HG03432 (cell line): Measurements from ENCODE around the gene STRAP.

ENCODE experiments used
- ATAC-seq: cut with Tn5 transposase; IDR thresholded peaks from one replicate; pipeline ENCODE4 v1.9.1; 2021; ENCODE audit warnings: mild to moderate bottlenecking, moderate library complexity; ENCODE audit not compliant: unreplicated experiment

STRAP gene

GRCh38 chr12:15882118-15882971 lies at the start of gene STRAP:
STRAP (plus strand) TSS chr12:15882387; CDS start chr12:15882708, 321 bp downstream.
- peak; percentile 98 for ATAC-seq

- no peak for ATAC-seq
Measured at GRCh38 chr12:15834575-15834974, 47.6 kb upstream of the STRAP start.

GRCh38 chr12:15837141-15837790 lies 44.9 kb upstream of the STRAP start:
- no peak for ATAC-seq

- ATAC-seq, result no peak
Measured at GRCh38 chr12:15839041-15839440, 43.1 kb upstream of the STRAP start.

GRCh38 chr12:15839682-15840081 lies 42.5 kb upstream of the STRAP start:
- no peak for ATAC-seq

DNA sequence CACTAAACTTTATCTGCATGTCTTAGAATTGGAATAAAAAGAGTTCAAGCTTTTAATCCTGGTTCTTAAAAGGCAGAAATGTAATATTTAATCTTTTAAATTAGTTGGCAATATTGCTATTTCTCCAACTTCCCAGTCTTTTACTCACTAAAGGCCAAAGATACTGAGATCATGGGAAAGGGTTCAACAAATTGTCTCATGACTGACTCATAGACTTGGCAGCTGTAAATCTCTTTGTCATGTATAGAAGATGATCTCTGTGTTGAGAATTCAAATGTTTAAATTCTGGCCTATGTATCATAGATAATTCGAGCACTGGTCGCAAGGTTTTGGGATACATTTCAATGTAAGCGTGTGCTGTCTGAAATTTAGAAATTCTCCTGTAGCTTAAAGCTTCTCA lies 40.1 kb upstream of the STRAP start:
- ATAC-seq, result no peak

DNA sequence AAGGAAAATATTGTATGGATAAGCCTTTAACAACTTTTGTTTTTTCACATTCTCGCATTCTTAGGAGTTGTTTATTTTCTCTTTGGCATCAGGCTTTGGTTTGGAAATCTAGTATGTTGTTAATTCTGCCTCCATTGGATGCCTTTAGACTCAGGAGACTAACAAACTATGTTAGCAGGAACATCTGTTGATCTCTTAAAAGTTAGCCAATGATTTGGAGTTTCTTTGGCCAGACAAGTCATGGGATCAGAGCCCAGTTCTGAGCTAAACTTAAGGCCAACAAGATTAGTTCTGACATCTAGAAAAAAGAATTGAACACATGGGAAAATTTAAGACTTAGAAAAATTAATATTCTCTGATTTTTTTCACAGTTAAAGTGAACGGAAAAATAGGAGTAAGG lies 35.3 kb upstream of the STRAP start:
- ATAC-seq, result no peak

DNA sequence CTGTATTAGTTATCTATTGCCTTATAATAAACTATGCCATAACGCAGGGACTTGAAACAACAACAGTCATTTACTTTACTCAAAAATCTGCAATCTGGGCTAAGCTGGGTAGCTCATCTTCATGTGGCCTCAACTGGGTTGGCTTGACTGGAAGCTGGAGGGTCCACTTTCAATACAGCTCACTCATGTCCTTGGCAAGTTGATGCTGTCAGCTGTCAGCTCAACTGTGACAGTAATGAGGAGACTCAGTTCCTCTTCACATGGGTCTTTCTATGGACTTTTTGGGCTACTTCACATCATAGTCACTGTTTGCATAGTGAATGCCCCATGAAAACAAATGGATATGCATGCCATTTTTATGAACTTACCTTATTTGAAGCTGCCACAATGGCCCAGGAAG lies 33.6 kb upstream of the STRAP start:
- ATAC-seq, result no peak

DNA sequence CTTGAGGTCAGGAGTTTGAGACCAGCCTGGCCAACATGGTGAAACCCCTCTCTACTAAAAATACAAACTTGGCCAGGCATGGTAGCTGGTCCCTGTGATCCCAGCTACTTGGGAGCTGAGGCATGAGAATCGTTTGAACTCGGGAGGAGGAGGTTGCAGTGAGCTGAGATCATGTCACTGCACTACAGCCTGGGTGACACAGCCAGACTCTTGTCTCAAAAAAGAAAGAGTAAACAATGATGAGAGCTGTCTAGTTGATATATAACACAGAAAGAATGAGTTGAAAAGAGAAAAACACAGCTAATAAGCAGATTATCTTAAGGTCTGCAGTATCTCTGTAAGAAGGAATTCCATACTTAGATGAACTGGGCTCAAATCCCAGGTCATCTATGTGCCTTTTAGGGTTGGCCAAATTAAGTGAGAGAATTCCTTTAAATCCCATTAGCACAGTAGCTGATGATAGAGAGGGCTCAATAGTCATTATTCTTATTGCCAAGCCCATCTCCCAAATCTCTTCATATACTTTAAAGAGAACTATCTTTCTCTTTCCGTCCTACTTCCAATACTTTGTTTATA lies 31.1 kb upstream of the STRAP start:
- no peak for ATAC-seq

- no peak for ATAC-seq
Measured at GRCh38 chr12:15851919-15852318, 30.3 kb upstream of the STRAP start.

GRCh38 chr12:15852383-15852782 lies 29.8 kb upstream of the STRAP start:
- ATAC-seq, result no peak

GRCh38 chr12:15853877-15854276 lies 28.3 kb upstream of the STRAP start:
- no peak for ATAC-seq

DNA sequence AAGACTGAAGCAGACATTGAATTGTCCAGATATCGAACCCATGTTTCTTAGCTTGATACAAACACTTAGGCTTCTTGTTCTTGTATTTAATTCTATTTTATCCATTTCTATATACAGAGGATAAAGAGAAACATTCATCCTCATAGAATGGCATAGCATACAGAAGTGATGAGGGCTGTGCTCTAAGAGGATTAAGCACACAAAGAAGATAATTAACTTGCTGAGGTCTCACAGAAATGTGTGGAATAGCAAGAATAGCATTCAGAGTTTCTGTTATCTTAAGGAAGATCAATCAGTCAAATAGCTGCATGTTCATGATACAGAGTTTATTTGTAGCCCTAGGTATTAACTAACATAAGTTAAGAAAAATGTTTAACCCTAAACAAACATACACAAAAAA lies 27.3 kb upstream of the STRAP start:
- ATAC-seq, result no peak

- no peak for ATAC-seq
Measured at GRCh38 chr12:15855646-15856045, 26.5 kb upstream of the STRAP start.

DNA sequence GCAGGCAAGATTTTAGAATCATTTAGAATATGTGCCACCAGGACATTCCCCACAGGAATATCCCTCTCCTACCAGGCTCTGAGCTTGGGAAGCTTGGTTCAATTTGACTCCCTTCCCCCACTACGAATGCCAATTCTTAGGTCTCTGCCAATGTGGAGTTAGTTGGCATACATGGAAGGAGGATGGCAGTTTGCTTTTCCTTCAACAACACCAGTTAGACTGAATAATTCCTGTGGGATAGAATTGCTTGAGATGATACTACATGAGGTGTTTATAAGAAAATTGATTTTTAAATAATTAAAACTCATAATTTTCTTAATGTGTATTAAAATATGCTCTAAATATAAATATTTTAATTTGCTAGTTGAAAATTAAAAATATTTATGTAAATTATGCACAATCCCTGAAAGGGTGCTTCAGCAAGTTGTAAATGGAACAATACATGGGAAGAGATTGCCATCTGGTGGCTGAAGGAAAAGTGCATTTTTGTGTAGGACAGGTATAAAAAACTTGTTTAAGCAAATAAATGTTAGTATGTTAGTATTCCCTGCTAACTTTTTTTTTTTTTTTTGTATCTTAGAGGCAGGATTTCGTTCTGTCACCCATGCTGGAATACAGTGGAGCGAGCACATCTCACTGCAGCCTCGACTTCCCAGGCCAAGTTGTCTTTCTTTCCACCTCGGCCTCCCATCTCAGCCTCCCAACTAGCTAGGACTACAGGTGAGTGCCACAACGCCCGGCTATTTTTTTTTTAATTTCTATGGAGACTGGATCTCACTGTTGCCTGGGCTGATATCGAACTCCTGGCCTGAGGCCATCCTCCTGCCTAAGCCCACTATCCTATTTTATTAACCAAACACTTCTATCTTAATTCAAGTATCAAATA lies 25.8 kb upstream of the STRAP start:
- ATAC-seq, result no peak

- no peak for ATAC-seq
Measured at GRCh38 chr12:15858353-15858752, 23.8 kb upstream of the STRAP start.

DNA sequence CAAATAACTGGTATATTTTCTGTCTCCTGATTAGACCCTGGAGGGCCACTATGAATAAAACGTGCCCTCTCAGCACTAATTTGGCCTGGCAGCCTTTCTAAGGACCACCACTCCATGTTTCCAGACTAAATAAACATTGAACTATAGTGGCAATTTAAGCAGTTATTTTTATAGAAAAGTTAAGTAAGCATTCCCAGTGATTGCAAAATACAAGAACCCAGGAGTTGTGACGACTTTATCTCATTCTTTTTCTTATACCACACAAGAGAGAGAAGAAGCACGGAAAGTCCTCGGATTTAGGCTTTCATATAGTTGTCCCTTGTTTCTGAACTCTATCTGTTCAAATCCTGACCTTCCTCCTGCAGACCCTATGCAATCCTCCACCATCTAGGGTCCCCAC lies 23.1 kb upstream of the STRAP start:
- no peak for ATAC-seq

DNA sequence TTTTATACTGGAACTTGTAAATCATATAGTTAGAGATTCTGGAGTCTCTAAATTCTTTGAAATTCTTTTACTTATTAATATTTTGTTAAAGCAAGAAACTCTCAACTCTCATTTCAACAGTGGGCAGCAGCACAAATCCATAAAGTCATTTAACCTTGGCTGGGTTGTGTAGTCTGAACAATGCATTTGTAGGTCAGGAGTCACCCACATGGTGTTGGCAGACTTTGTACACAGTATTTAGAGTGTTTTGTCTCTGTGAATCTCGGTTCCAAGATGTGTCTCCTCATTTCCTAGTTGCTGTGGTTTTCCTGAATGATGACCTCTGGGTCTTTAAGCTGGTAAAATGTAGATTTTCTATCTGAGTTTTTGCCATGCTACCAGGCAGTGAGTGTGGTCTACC lies 20.8 kb upstream of the STRAP start:
- ATAC-seq, result no peak

- ATAC-seq, result no peak
Measured at GRCh38 chr12:15862840-15863239, 19.3 kb upstream of the STRAP start.

- no peak for ATAC-seq
Measured at GRCh38 chr12:15863372-15863771, 18.8 kb upstream of the STRAP start.

DNA sequence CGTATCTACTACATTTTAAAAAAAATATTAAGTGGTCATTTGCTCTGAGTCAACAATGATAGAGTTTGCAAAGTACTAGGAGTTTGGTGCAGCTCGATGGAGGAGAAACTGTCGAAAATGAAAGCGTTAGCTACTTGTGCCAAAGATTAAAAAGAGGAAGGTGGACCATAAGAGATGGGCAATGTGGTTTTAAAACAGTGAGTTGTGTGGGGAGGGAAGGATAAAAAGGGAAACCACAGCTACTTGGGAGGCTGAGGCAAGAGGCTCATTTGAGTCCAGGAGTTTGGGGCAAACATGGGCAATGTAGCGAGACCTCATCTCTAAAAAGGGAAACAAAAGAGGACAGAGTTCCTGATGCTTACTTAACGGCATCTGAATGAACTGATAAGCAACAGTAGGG lies 18.2 kb upstream of the STRAP start:
- peak; percentile 88 for ATAC-seq
